Heart left ventricle (tissue), 16 donors: ENCODE results near the gene SLC38A2. TPM values are rescaled to one million over a fixed set of nuclear protein-coding genes. Genes with fewer than 3 reads are reported as not detected.

Experiments used
- ATAC-seq, 4 donors: fragments of 200-7000 bp; cut with Tn5 transposase; one replicate each; pipeline ENCODE4 v1.9.1; 2020 to 2022; ENCODE audit warnings: moderate library complexity in 4 of 4, mild to moderate bottlenecking in 3 of 4, moderate number of reproducible peaks in 1 of 4
- DNase-seq, 5 donors: peaks; one replicate each; pipeline ENCODE4 v3.0.0-alpha.2; 2020
- H3K27ac ChIP-seq, 12 donors: fragments of 200-600 bp; sonication (generic) in 4 of 12; one replicate each; pipeline versions ENCODE4 v1.5.0 to v1.8.0; 2016 to 2022; ENCODE audit warnings: mild to moderate bottlenecking in 2 of 12
- H3K27me3 ChIP-seq, 9 donors: fragments of 200-600 bp; sonication (generic) in 2 of 9; one replicate each; pipeline versions ENCODE4 v1.5.1 to v1.8.0; 2016 to 2022; ENCODE audit warnings: mild to moderate bottlenecking in 3 of 9
- H3K36me3 ChIP-seq, 9 donors: fragments of 200-600 bp; sonication (generic) in 2 of 9; one replicate each; pipeline versions ENCODE4 v1.5.0 to v1.8.0; 2018 to 2022; ENCODE audit warnings: mild to moderate bottlenecking in 2 of 9
- H3K4me1 ChIP-seq, 12 donors: fragments of 200-600 bp; sonication (generic) in 4 of 12; one replicate each; pipeline versions ENCODE4 v1.5.0 to v1.8.0; 2016 to 2022; ENCODE audit warnings: mild to moderate bottlenecking in 3 of 12
- H3K4me3 ChIP-seq, 12 donors: fragments of 200-600 bp; sonication (generic) in 4 of 12; one replicate each; pipeline versions ENCODE4 v1.5.0 to v1.8.0; 2017 to 2022; ENCODE audit warnings: mild to moderate bottlenecking in 9 of 12, moderate library complexity in 4 of 12
- H3K9me3 ChIP-seq, 12 donors: fragments of 200-600 bp; sonication (generic) in 4 of 12; one replicate each; pipeline versions ENCODE4 v1.5.0 to v1.8.0; 2016 to 2022; ENCODE audit warnings: mild to moderate bottlenecking in 1 of 12
- CTCF ChIP-seq, 12 donors: fragments of 200-600 bp; sonication (generic) in 4 of 12; IDR thresholded peaks; one replicate each; pipeline versions ENCODE4 v1.5.0 to v1.8.0; 2018 to 2022; ENCODE audit warnings: antibody characterized with exemption in 12 of 12, mild to moderate bottlenecking in 5 of 12
- POLR2A ChIP-seq, 2 donors: fragments of 450-650 bp; IDR thresholded peaks; one replicate each; pipeline ENCODE4 v1.6.1; 2017; ENCODE audit warnings: antibody characterized with exemption in 2 of 2, mild to moderate bottlenecking in 2 of 2, moderate library complexity in 2 of 2
- WGBS, 4 donors: extraction: QIAGEN DNeasy Blood & Tissue Kit in 2 of 4; methylation state at CpG; one replicate each; pipeline versions ENCODE4 v1.1.5 to v1.1.7; 2013 to 2018; 5-methylcytosine and 5-hydroxymethylcytosine counted together
- intact Hi-C, 10 donors: fragments of 100-400 bp; cut with DNase I; formaldehyde crosslinking; loops; one replicate each; pipeline versions ENCODE4 v1.11.1 to v1.14.2; 2022
- polyA plus RNA-seq, 2 donors: library from polyadenylated mRNA; stranded (reverse); fragments of 200-250 nt; gene quantifications; one replicate each; pipeline ENCODE4 v1.2.3, GENCODE V29; 2013
- total RNA-seq, 9 donors: library from RNA; depleted of rRNA in 2 of 9; stranded (reverse); fragments of >200 nt in 2 of 9; fragmentation: NEBNext Ultra II Directional in 3 of 9; extraction: Animal tissue kit (Norgen Biotek cat#: 25700) in 3 of 9; gene quantifications; one replicate each; pipeline versions ENCODE4 v1.1.0 to v1.2.4, GENCODE V29; 2016 to 2023
- donor health status: ischemic (EF 13 %, LVEDD 7.1; RV severe dilation, severe dysfunction).
- donor health status: healthy with polysubstance abuse.
- donor health status: DM: no; HTN: yes; CAD: no.
- donor health status: DM: no; HTN: no; CAD: no.
- donor health status: ischemic (EF 25% LVEDD 6.9; RV normal size, moderate dysfunction).
- donor health status: ischemic (EF 25% LVEDD 5.7; RV mildly dilated, moderate dysfunction).
- donor health status: healthy.
- donor health status: DM: yes; HTN: yes; CAD: no.
- donor health status: ischemic (EF 35%, LVEDD 5.7; RV mildly dilated, moderate dysfunction).
- donor health status: nonischemic (EF 11% LVEDD 7.7; RV severe dilation, severe dysfunction).
- donor health status: DM: yes; HTN: yes; CAD: no.
- donor health status: PGD.
- donor health status: ischemic (EF 29% LVEDD 5.4; RV normal size, mild dysfunction).
- donor health status: nonischemic (EF 23%, LVEDD 6.1; RV moderate dilation, normal function).

The SLC38A2 gene
- total and polyA plus RNA-seq, 11 donors = 39.7 to 373 (median 161) TPM

- no peak overlapping the region for H3K27ac ChIP-seq
- intact Hi-C loops = loop anchor here in 1 of 10 donors (10.0 kb wide), 1 partner anchor 311 kb away; no protein-coding TSS in a partner anchor
- WGBS, 4 donors = 72 to 81% (median 79%) methylated on average over 5 of the region's 5 CpGs
Observed at GRCh38 chr12:46354111-46354801, 18.3 kb downstream of the SLC38A2 start.

GRCh38 chr12:46351886-46352650, 20.5 kb downstream of the SLC38A2 start:
- H3K27me3 ChIP-seq = no peaks in the 10 kb centered on the region
- H3K4me3 ChIP-seq = no peak overlapping the region
- peak overlapping the region in 1 of 12 donors; percentile 32 for H3K27ac ChIP-seq
- intact Hi-C loops = loop anchor here in 1 of 10 donors (10.0 kb wide), 1 partner anchor 313 kb away; no protein-coding TSS in a partner anchor
- DNase-seq = no peak
- H3K9me3 ChIP-seq = no peaks in the 10 kb centered on the region
- WGBS, 4 donors = 55 to 65% (median 59%) methylated on average over 2 of the region's 2 CpGs
- H3K36me3 ChIP-seq = no peaks in the 10 kb centered on the region
- ATAC-seq = peak in 1 of 4 donors; percentile 38
- TF ChIP-seq POLR2A (IDR thresholded peaks at IDR 0.05) (no peak), CTCF (IDR thresholded peaks at IDR 0.05) (no peak)
- H3K4me1 ChIP-seq = peaks cover 0 to 11% (median under 1%) of the 10 kb centered on the region in 12 donors

More at GRCh38 chr12:46354111-46354801, 18.3 kb downstream of the SLC38A2 start:
- DNase-seq (no peak), ATAC-seq (no peak)
- Histone ChIP-seq H3K36me3 (peaks cover 0 to 14% (median 12%) of the 10 kb centered on the region in 9 donors), H3K9me3 (no peaks in the 10 kb centered on the region), H3K27me3 (no peaks in the 10 kb centered on the region), H3K4me1 (peaks cover 0 to 12% (median 2%) of the 10 kb centered on the region in 12 donors), H3K4me3 (no peak overlapping the region)
- TF ChIP-seq CTCF (IDR thresholded peaks at IDR 0.05) (peak in 3 of 12 donors; percentile 5 to 21 (median 7)), POLR2A (IDR thresholded peaks at IDR 0.05) (no peak)

GRCh38 chr12:46351138-46351537, 21.4 kb downstream of the SLC38A2 start:
- H3K27me3 ChIP-seq = no peaks in the 10 kb centered on the region
- no peak overlapping the region for H3K27ac ChIP-seq
- H3K4me1 ChIP-seq = peaks cover 0 to 11% (median 0%) of the 10 kb centered on the region in 12 donors
- ATAC-seq = no peak
- WGBS, 4 donors = 83 to 89% (median 87%) methylated on average over 1 of the region's 1 CpG
- DNase-seq = no peak
- TF ChIP-seq POLR2A (IDR thresholded peaks at IDR 0.05) = no peak
- no peak for TF ChIP-seq CTCF (IDR thresholded peaks at IDR 0.05)
- no peak overlapping the region for H3K4me3 ChIP-seq
- intact Hi-C loops = loop anchor here in 1 of 10 donors (10.0 kb wide), 1 partner anchor 314 kb away; no protein-coding TSS in a partner anchor
- no peaks in the 10 kb centered on the region for H3K9me3 ChIP-seq
- H3K36me3 ChIP-seq = no peaks in the 10 kb centered on the region

- WGBS, 4 donors = 31 to 49% (median 41%) methylated on average over 2 of the region's 2 CpGs
- no peaks in the 10 kb centered on the region for H3K9me3 ChIP-seq
- H3K4me3 ChIP-seq = no peak overlapping the region
- H3K27ac ChIP-seq = no peak overlapping the region
- H3K27me3 ChIP-seq = no peaks in the 10 kb centered on the region
- DNase-seq (no peak), ATAC-seq (no peak)
- intact Hi-C loops = loop anchor here in 5 of 10 donors (5.0 to 10.0 kb wide), 5 partner anchors 316 to 676 kb away; no protein-coding TSS in a partner anchor
- no peaks in the 10 kb centered on the region for H3K36me3 ChIP-seq
- H3K4me1 ChIP-seq = peaks cover 0 to 11% (median 0%) of the 10 kb centered on the region in 12 donors
- TF ChIP-seq POLR2A (IDR thresholded peaks at IDR 0.05) = no peak
- TF ChIP-seq CTCF (IDR thresholded peaks at IDR 0.05) = no peak
Observed at GRCh38 chr12:46349253-46349652, 23.3 kb downstream of the SLC38A2 start.
